Measurements from ENCODE around the gene ESPN.

ESPN gene

DNA sequence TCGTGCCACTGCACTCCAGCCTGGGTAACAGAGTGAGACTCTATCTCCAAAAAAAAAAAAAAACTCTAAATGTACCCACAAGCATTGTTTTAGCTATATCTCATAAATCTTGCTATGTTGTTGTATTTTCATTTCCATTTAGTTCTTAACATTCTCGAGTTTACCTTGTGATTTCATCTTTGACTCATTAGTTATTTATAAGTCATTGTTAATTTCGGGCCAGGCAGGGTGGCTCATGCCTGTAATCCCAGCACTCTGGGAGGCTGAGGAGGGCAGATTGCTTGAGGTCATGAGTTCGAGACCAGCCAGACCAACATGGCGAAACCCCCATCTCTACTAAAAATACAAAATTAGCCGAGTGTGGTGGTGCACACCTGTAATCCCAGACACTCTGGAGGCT is 16.6 kb upstream of the ESPN start:
- no peak for DNase-seq (ENCODE audit: low read depth in 2 of 2)

DNA sequence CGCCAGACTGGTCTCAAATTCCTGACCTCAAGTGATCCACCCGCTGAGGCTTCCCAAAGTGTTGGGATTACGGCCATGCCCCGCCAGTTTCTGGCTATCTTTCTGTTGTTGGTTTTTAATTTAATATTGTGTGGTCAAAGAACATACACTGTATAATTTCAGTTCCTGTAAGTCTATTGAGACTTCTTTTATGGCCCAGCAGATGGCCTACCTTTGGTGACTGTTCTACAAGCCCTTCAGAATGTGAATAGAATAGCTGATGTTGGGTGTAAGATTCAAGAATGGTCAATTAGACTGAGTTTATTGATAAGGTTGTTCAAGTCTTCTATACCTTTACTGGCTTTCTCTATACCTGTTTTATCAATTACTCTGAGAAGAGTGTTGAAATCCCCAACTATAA is 15.5 kb upstream of the ESPN start:
- DNase-seq (ENCODE audit: low read depth in 2 of 2), result no peak

DNA sequence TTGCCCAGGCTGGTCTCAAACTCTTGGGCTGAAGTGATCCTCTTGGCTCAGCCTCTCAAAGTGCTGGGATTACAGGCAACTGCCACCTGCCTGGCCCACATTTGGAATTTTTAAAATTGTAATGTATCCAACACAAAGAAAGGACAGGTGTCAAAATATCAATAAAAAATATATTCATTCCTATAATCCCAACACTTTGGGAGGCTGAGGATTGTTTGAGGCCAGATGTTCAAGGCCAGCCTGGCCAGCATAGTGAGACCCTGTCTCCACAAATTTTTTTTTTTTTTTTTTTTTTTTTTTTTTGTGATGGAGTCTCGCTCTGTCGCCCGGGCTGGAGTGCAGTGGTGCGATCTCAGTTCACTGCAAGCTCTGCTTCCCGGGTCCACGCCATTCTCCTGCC is 14.8 kb upstream of the ESPN start:
- no peak for DNase-seq (ENCODE audit: low read depth in 2 of 2)

DNA sequence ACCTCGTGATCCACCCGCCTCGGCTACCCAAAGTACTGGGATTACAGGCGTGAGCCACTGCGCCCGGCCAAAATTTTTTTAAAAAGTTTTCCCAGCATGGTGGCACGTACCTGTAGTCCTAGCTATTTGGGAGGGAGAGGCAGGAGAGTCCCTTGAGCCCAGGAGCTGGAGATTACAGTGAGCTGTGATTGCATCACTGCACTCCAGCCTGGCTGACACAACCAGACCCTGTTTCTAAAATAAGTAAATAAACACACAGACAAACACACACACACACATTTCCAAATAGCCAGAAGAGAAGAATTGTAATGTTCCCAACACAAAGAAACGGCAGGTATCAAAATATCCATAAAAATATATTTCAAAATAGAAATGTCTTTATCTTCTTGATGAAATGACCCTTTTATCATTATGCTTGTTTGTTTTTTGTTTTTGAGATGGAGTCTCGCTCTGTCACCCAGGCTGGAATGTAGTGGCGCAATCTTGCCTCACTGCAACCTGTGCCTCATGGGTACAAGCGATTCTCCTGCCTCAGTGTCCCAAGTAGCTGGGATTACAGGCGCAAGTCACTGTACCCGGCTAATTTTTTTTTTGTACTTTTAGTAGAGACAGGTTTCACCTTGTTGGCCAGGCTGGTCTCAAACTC is 14.2 kb upstream of the ESPN start:
- DNase-seq (ENCODE audit: low read depth in 2 of 2), result no peak

DNA sequence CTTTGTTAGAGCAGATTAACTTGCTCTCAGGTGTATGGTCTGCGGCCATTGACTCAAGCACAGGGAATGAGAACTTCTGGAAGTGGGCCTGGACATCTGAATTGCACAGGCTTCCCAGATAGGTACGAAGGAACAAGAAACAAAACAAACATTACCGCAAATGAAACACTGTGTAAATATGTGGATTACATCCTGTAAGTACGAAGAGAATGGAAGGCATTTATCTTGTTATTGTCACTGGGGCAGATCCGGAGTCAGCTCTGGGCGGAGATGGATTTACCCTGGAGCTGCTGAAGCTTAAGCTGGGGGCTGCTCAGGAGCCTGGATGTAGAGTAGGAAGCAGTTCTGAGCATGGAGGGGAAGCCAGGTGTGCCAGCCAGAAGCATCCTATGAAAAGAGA is 11.7 kb upstream of the ESPN start:
- DNase-seq (ENCODE audit: low read depth in 2 of 2), result no peak

DNA sequence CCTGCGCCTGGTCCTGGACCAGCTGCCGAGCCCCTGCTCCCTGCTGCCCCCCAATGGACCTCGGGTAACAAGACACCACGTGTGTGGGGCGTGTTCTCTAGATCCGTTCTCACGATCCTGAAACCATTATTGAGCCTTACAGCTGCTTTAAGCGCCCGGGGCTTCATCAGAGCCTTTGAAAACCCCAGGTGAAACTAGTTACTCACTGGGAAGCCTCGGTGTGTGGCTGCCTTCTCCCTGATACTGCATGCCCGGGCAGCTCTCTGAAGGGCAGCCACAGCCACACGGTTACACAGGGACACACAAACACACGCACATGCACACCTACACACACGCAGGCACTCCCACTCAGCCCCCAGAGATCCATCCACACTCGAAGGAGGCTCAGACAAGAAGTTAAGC is 10.1 kb upstream of the ESPN start:
- peak; percentile 36 to 37 for DNase-seq (ENCODE audit: low read depth in 2 of 2)

DNA sequence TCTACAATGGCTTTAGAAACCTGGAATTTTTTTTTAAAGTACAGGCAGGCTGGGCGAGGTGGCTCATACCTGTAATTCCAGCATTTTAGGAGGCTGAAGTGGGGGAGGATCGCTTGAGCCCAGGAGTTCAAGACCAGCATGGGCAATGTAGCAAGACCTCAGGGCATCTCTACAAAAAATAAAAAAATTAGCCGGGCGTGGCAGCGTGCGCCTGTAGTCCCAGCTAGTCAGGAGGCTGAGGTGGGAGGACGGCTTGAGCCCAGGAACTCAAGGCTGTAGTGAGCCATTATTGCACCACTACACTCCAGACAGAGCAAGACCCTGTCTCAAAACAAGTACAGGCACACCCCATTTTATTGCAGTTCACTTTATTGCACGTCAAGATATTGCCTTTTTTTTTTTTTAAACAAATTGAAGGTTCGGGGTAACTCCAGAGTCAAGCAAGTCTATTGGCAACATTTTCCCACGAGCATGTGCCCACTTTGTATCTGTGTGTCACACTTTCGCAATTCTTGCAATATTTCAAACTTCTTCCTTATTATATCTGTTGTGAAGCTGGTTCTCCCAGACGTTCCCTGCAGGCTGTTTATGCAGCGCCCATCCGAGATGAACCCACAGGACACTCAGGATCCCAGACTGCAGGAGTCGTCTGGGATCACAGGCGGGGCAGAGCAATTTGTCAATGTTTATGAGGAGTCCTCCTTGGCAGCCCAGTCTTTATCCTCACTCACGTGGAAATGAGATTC is 9.5 kb upstream of the ESPN start:
- no peak for DNase-seq (ENCODE audit: low read depth in 2 of 2)

DNA sequence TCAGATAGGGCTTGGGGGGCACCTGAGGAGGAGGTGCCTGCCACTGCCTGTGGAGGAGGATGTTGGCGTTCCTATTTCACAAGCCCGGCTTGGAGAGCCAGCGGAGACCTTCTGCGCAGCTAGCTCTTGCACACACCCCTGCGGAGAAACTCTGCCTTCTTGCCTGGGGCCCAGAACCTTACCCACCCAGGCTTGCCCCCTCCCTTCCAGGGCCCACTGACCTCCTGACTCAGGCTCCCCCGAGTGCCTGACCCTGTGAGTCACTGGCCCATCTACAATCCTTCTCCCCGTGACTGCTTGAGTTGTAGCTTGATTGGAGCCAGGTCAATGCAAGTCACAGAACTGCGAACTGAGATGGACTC is 8.3 kb upstream of the ESPN start:
- no peak for DNase-seq (ENCODE audit: low read depth in 2 of 2)

DNA sequence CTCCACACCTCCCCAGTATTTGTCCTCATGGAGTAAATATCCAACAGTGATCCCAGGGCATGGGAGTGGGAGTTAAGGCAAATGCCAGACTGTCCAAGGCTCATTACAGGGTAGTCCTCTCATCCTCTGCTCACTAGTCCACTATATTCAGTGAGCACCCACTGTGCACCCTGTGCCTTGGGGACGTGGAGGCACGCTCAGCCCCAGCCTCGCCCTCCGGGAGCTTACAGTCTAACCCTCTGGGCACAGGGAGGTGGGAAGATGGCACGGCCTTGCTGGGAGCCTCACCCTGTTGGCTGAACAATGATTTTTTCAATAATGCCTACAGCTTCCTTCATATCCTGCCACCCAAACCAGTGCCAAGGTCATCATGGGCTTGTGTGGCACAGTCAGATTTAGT is 7.7 kb upstream of the ESPN start:
- no peak for DNase-seq (ENCODE audit: low read depth in 2 of 2)

DNA sequence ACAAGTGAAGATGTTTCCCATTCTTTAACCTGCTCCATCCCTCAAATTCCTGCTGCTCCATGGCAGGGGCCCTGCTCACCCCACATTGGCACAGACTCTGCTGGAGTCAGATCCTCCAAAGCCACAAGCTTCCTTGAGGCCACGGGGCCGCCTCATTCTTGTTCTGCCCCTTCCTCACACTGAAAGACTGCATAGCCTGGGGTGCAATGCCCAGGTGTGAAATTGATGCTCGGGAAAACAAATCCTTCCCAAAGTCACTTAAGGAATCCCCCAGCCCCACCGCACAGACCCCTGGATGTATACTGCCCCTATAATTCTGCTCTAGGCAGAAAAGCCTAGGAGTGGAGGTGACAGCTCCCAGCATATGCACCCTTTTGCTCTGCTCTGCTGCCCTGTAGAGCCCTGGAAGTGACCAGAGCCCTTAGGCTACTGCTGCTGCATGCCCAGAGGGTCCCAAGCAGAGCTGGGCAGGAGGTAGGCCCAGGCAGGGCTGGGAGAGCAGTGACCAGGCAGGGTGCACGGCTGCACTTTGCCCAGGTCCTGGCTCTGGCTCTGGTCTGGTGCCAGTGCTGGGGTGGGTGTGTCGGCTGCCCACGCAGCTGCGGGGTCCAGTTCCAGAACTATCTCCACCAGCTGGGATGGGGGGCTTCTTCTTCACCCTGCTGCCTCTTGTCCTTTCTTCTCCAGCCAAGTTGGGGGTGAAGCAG is 6.5 kb upstream of the ESPN start:
- DNase-seq (ENCODE audit: low read depth in 2 of 2), result no peak

DNA sequence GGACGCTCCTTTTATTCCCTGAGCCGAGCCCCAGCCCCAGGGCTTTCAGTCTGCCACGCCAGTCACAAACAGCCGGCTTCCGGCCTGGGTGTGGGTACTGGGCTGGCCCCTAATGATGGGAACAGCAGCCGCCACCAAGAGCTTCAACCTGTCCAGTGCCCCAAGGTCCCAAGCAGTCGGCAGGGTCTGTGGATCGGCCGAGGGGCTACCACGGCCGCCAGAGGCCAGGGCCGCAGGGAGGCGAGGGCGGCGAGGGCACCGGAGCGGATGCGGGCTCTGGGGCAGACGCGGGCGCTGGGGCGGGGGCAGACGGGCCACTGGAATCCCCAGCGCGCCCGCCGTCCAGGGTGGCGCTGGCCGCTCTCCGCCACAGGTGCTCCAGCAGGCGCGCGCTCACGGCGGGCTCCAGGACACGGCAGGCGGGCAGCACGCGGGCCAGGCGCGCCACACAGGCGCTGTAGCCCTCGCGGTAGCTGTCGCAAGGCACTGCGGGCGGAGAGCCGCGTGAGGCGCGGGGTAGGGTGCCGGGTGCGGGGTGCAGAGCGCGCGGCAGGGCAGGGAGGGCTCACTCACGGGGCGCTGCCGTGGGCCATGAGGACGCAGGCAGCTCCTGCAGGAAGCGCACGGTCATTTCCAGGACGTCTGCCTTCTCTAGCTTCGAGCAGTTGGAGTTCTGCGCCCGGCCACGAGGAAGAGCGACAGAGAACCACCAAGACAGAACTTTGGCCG is 5.7 kb upstream of the ESPN start:
- no peak for DNase-seq (ENCODE audit: low read depth in 2 of 2)

DNA sequence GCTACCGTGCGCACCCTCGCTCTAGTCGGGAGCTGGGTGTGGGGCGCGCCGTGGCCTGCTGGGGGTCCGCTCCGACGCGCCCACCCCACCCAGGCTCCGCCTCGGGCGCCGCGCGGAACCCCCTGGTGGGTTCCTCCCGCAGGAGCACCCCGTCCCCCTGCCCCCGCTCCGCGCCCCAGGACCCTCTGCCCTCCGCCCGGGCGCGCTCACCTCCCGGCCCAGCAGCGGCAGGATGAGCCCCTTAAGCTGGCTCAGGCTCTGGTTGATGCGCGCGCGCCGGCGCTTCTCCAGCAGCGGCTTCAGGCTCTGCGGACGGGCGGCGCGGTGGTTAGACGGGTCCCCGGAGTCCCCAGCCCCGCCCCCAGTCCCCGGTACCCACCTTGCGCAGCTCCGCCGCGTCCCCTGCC is 5.2 kb upstream of the ESPN start:
- DNase-seq (ENCODE audit: low read depth in 2 of 2), result no peak

DNA sequence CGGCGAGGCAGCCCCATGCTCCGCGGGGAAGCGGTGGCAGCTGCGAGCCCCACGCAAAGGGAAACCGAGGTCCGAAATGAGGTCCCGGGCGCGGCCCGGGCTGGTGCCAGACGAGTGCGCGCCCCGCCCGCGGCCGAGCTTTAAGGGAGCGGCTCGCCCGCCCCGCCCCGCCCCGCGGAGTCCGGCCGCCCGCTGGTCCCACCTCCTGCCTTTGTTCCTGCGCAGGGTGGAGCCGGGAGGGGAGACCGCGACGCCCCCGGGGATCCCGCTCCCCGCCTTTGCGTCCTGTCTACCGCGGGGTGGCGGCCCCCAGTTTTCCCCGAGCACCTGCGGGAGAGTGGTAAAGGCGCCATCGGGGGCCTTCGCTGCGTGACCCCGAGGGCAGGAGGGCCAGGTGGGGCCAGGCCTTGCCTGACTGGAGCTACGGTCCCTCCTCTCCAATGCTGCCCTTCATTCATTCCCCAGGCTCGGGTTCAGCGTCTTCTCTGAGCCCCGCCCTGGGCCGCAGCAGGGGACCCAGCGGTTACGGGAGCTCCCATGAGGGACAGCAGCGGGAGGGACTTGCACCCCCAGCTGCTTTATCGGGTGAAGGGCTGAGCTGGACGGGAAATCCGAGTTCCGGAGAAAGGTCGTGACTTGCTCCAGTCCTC is 4.6 kb upstream of the ESPN start, which contains the start of gene HES2:
Gene HES2 (minus strand): TSS at position 116 of the 650 bp plus-strand sequence. CDS start 99 bp downstream, at position 17.
- no peak for DNase-seq (ENCODE audit: low read depth in 2 of 2)

DNA sequence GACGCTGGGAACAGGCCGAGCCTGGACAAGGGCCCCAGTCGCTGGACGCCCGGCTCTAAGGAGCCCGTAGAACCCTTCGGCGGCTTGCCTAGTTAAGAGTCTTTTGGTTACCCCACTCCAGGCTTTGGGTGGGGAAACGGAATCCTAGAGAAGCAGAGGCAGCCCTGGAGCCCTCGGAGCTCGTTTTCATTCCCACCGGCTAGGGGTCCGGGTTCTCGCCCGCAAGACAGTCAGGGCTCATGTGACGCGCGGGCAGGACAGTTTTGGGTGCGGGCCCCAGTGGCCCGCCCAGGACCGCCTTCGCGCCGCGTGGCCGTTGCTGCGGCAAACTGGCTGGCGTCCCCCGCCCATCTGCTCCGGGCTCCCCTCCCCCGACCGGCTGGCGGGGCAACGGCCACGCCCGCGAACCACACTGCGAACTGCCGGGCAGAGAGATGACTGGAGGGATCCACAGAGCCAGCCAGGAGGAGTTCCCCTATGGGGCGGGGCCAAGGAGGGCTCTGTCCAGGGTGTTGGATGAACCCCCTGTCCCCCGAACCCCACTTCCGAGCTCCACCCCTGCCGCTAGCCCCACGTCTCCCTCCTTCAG is 4.0 kb upstream of the ESPN start:
- DNase-seq (ENCODE audit: low read depth in 2 of 2), result peak in 1 of 2 donors; percentile 15

DNA sequence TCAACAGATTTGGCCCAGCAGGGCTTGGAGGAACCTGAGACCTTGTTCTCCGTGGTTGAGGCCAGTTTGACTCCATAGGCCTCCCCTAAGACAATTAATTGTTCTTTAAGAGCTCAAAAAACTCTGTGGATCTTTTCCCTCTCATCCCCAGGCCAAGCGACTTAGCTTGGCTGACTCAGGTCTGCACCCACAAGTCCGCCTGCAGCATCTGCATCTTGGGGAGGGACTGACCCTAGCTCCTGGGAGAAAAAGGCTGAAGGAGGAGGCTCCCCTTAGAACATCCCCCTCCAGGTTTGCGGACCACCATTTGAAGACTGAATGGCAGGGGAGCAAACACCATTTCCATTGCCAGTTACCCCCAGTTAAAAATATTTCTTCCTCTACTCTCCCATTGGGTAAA is 3.3 kb upstream of the ESPN start:
- no peak for DNase-seq (ENCODE audit: low read depth in 2 of 2)

DNA sequence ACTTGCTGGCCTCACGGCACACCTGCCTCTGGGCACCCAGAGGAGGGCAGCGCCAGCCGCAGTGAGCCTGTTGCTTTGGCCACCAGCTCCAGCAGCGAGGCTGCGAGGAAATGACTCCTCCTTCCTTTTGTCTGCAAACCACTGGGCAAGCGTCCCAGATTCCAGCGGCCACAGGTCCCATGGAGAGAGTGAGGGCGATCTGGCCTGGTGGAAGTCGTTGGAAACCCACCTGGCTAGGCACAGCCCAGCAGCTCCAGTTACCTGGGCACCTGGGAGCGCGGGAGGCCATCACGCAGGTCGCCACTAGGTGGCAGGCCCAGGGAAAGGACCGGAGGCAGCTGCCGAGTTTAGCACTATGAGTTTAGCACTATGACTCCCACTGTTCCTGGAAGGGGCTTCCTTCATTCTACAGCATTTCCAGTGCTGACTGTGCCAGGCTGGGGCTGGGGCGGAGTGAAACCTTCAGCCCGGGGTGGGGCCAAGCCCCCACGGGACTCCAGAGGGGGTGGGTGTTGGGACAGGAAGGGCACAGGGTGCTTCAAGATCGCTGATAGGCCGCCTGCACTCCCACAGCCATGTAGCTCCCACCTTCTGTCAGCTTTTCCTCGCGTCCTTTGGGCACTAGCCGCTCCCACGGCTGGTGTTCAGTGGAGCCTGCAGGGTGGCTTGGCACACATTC is 1.1 kb upstream of the ESPN start:
- DNase-seq (ENCODE audit: low read depth in 2 of 2), result peak; percentile 55 to 66

DNA sequence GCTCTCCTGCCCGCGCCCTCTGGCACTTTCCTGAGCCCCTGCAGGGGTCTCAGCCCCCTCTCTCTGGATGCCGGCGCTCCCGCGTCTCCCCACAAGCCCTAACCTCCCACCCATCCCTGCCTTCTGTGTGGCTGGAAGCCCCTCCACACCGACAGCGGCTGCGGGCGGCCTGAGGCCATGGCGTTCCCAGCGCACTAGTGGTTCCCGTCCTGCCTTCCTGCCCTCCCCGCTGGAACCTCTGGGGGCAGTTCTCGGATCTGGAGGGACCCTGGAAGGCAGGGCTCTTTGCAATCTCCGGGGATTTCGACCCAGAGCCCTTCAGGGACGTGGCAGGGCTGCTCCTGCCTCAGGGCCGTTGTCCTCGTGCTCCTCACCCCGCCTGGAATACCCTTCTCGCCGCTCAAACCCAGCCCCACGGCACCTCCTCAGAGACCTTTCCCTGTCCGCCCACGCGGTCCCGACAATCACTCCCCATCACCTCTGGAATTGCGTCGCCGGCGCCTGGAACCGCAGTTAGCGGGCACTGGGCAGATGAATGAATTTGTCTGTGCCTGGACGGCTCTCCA is 493 bp upstream of the ESPN start:
- no peak for DNase-seq (ENCODE audit: low read depth in 2 of 2)

DNA sequence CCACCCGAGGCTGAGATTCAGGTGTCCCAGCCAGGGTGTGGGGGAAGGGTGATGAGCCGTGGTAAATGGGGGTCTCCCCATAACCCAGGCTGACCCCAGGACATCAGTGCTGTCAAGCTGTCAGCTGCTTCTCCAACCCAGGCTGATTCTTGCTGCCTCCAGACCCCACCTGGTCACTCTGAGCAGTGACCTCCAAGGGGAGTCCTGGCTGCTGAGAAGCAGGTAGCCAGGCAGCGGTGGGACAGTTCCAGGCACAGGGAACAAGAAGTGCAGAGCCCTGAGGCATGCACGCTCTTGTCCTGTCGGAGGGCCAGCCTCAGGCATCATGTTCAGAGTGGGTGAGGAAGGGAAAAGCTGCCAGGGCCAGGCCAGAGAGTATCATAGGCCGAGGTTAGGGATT is 1.1 kb downstream of the ESPN start:
- no peak for DNase-seq (ENCODE audit: low read depth in 2 of 2)

DNA sequence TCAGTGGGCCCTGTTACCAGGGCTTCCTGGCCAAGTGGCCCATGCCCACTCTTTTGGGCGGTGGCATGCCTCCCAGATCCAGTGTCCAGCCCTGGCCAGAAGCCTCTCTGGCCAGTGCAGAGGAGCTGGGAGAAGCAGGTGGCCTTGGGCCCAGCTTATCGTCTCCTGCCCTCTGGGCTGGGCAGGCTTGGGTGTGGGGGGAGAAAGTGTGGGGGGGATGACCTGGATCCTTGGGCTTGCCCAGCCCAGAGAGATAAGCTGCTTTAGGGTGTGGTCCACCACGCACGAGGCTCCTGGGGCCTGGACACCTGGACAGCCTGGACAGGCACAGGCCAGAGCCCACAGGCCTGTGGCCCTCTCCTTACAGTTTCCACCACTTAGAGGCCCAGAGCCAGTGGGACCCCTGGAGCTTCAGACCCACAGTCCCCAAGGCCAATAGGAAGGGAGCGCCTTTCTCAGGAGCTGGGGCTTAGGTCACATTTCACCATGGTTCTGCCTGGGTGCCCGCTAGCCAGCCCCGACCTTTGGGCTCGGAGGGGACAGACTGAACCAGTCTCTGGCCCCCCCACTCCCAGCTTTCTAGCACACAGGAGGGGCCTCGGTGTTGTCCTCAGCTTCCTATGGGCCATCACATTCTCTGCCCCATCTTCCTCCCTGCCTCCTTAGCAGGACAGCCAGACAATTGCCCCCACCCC is 1.8 kb downstream of the ESPN start:
- DNase-seq (ENCODE audit: low read depth in 2 of 2), result no peak

DNA sequence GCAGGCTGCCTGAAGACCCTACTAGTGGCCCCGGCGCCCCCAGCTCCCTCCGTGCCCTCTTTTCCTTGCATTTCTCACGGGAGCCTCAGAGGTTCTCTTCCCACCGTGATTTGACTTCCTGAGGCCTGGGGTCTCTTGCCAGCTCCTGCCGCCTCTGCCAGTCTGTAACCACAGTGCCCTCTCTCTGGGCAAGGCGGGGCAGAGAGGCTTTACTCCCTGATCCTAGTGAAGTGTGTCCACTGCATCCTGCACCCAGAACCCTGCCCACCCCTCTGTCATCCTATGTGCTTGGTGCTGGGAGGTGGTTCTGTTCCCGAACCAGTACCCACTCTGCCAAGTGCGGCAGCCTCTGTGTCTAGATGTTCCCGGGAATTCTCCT is 2.4 kb downstream of the ESPN start:
- DNase-seq (ENCODE audit: low read depth in 2 of 2), result no peak

All from stimulated activated CD8-positive, alpha-beta memory T cell treated with anti-CD3 and anti-CD28 coated beads, Interleukin-2, amount 100 ng/mL, for 48 hours (primary cell).